ENCODE measurements around the gene PIERCE2.
"Not testable (repeated sequence)": the region's sequence is repeated elsewhere in the genome, so short reads cannot be mapped to it uniquely, and the experiment has no call there.

PIERCE2 gene

GRCh38 chr15:55408012-55408928, at the start of gene PIERCE2, which contains the start of gene CCPG1:
Gene PIERCE2, plus strand, starts transcription at chr15:55408495. Its CDS starts 274 bp downstream, at chr15:55408769.
Gene CCPG1, minus strand, starts transcription at chr15:55408359. Its CDS starts 18,935 bp downstream, at chr15:55389424.
- DNase-seq (ENCODE audit: low read depth in 2 of 2): peak; percentile 61 to 82

- DNase-seq (ENCODE audit: low read depth in 2 of 2): no peak
Observed at GRCh38 chr15:55360256-55360655, 48.0 kb upstream of the PIERCE2 start.

- DNase-seq (ENCODE audit: low read depth in 2 of 2): no peak
Observed at GRCh38 chr15:55361048-55361447, 47.2 kb upstream of the PIERCE2 start.

GRCh38 chr15:55362641-55363040, 45.7 kb upstream of the PIERCE2 start:
- no peak for DNase-seq (ENCODE audit: low read depth in 2 of 2)

GRCh38 chr15:55366981-55367380, 41.3 kb upstream of the PIERCE2 start:
- no peak for DNase-seq (ENCODE audit: low read depth in 2 of 2)

GRCh38 chr15:55372701-55373440, 35.4 kb upstream of the PIERCE2 start:
- no peak for DNase-seq (ENCODE audit: low read depth in 2 of 2)

- DNase-seq (ENCODE audit: low read depth in 2 of 2): no peak
Observed at GRCh38 chr15:55379095-55379494, 29.2 kb upstream of the PIERCE2 start.

GRCh38 chr15:55381595-55381994, 26.7 kb upstream of the PIERCE2 start:
- DNase-seq (ENCODE audit: low read depth in 2 of 2): no peak

- DNase-seq (ENCODE audit: low read depth in 2 of 2): no peak
Observed at GRCh38 chr15:55383687-55384086, 24.6 kb upstream of the PIERCE2 start.

- no peak for DNase-seq (ENCODE audit: low read depth in 2 of 2)
Observed at GRCh38 chr15:55387027-55387426, 21.3 kb upstream of the PIERCE2 start.

GRCh38 chr15:55389264-55389607, 19.1 kb upstream of the PIERCE2 start:
- DNase-seq (ENCODE audit: low read depth in 2 of 2): no peak

- no peak for DNase-seq (ENCODE audit: low read depth in 2 of 2)
Observed at GRCh38 chr15:55394694-55395093, 13.6 kb upstream of the PIERCE2 start.

- DNase-seq (ENCODE audit: low read depth in 2 of 2): no peak
Observed at GRCh38 chr15:55398243-55398642, 10.1 kb upstream of the PIERCE2 start.

GRCh38 chr15:55400050-55400449, 8.2 kb upstream of the PIERCE2 start:
- not testable (repeated sequence) for DNase-seq (ENCODE audit: low read depth in 2 of 2)

GRCh38 chr15:55401786-55402246, 6.5 kb upstream of the PIERCE2 start:
- no peak for DNase-seq (ENCODE audit: low read depth in 2 of 2)

GRCh38 chr15:55402707-55403106, 5.6 kb upstream of the PIERCE2 start:
- no peak for DNase-seq (ENCODE audit: low read depth in 2 of 2)

GRCh38 chr15:55403531-55403930, 4.8 kb upstream of the PIERCE2 start:
- no peak for DNase-seq (ENCODE audit: low read depth in 2 of 2)

GRCh38 chr15:55407498-55408011, 740 bp upstream of the PIERCE2 start:
- no peak for DNase-seq (ENCODE audit: low read depth in 2 of 2)

- DNase-seq (ENCODE audit: low read depth in 2 of 2): not testable (repeated sequence)
Observed at GRCh38 chr15:55408976-55409375, 681 bp downstream of the PIERCE2 start.

GRCh38 chr15:55417678-55418077, 9.4 kb downstream of the PIERCE2 start:
- not testable (repeated sequence) for DNase-seq (ENCODE audit: low read depth in 2 of 2)

GRCh38 chr15:55420171-55420866, 12.0 kb downstream of the PIERCE2 start:
- no peak for DNase-seq (ENCODE audit: low read depth in 2 of 2)

GRCh38 chr15:55422089-55422488, 13.8 kb downstream of the PIERCE2 start:
- no peak for DNase-seq (ENCODE audit: low read depth in 2 of 2)

Data from stimulated activated CD8-positive, alpha-beta memory T cell treated with anti-CD3 and anti-CD28 coated beads, Interleukin-7, amount 100 ng/mL, for 4 hours (primary cell).